ENCODE data around the gene NOM1. TPM values are rescaled to one million over a fixed set of nuclear protein-coding genes. Genes with fewer than 3 reads are reported as not detected.
A peak's percentile ranks its signal among the peaks of the same experiment; 100 is the strongest.

NOM1 gene
- total RNA-seq, 1 donor from 2014 or later, result 47.2 TPM

DNA sequence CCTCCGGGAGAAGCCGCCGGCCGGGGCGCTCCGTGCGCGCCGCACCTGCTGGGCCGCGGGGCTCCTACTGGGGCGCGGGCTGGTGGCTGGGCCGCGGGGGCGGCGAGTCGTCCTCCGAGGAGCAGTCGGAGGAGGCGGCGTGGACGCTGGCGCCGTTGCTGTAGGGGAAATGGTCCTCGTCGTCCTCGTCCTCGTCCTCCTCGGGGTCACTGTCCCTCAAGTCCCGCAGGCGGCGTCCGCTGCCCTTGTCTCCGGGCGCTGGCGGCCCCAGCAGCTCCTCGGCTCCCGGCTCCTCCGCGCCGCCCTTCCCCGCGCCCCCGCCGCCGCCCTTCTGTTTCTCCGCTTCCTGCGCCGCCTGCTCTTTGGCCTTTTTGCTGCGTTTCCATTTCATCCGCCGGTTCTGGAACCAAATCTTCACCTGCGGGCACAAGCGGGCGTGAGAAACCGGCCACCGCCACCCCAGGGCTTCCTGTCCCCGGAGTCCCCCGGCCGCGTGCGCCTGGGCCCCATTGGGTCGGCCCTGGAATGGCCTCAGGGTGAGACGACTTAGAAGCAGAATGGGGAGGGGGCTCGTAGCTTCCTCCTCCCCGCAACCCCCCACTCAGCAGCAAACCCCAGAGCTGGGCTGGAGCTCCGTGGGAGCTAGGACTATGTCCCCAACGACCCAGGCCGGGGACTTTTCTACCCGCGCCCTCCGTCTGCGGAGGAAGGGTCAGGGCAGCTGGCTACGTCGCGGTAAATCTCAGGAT, 56.1 kb downstream of the NOM1 start:
- Mint-ChIP-seq H3K27me3 (ENCODE audit: low read depth) (peaks cover 61% of the 10 kb centered on the region), H3K27ac (no peak overlapping the region), H3K4me3 (ENCODE audit: low read depth) (no peak overlapping the region), H3K4me1 (ENCODE audit: low read depth) (peaks cover 9% of the 10 kb centered on the region), H3K9me3 (no peaks in the 10 kb centered on the region), H3K36me3 (ENCODE audit: low read depth) (no peaks in the 10 kb centered on the region)
- intact Hi-C loops (cut with micrococcal nuclease), result loop anchor here (2.0 to 5.0 kb wide), 5 partner anchors 15 to 1551 kb away; no protein-coding TSS in a partner anchor
- DNase-seq (ENCODE audit: low spot score), result no peak

DNA sequence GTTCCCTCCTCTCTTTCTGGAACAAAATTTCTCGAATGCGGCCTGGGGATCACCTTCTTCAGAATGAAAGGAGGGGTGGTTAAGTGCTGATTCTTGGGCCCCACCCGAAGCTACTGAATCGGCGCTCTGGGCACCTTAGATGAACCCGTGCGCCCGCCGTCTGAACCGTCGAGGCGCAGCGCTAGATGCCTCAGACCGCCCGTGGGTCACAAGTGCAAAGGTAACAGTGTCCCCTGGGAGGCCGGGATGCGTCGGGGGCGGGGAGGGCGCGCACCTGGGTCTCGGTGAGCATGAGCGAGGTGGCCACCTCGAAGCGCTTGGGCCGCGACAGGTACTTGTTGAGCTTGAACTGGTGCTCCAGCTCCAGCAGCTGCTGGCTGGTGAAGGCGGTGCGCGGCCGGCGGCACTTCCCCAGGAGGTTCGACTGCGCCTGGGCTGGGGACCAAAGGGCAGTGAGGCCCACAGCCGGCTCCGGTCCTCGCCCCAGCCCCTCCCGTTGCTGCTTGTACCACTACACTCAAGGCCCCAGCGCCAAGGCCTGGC, 56.8 kb downstream of the NOM1 start:
- Mint-ChIP-seq H3K9me3 (no peaks in the 10 kb centered on the region), H3K4me1 (ENCODE audit: low read depth) (peaks cover 3% of the 10 kb centered on the region), H3K4me3 (ENCODE audit: low read depth) (no peak overlapping the region), H3K27ac (no peak overlapping the region), H3K36me3 (ENCODE audit: low read depth) (no peaks in the 10 kb centered on the region), H3K27me3 (ENCODE audit: low read depth) (peaks cover 57% of the 10 kb centered on the region)
- DNase-seq (ENCODE audit: low spot score), result no peak
- intact Hi-C loops (cut with micrococcal nuclease), result loop anchor here (5.0 kb wide), 1 partner anchor 681 kb away; no protein-coding TSS in a partner anchor

DNA sequence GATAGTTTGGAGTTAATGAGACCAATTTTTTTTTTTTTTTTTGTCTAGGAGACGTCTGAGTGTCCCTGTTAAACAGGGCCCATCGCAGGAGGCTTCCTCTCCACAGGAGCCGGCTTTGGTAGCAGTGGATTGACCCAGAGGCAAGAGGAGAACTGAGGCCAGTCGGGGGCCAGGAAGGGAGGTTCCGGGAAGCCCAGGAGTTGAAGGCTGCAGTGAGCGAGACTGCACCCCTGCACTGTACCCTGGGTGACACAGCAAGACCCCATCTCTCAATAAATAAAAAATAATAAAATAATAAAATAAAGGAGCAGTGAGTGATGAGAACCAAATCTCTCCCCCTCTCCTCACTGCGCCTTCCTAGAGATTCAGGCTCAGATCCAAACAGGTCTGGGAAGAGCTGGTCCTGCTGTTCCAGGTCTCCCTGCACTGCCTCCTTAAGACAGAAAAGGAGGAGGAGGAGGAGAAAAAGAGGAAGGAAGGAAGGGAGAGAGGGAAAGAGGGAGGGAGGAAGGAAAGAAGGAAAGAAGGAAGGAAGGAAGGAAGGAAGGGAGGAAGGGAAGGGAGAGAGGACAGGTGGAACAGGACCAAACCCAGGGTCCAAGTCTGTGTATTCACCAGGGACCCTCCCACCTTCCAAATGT, 57.4 kb downstream of the NOM1 start:
- Mint-ChIP-seq H3K27ac (no peak overlapping the region), H3K9me3 (no peaks in the 10 kb centered on the region), H3K36me3 (ENCODE audit: low read depth) (no peaks in the 10 kb centered on the region), H3K27me3 (ENCODE audit: low read depth) (peaks cover 57% of the 10 kb centered on the region), H3K4me3 (ENCODE audit: low read depth) (no peak overlapping the region), H3K4me1 (ENCODE audit: low read depth) (peaks cover 8% of the 10 kb centered on the region)
- intact Hi-C loops (cut with micrococcal nuclease), result loop anchor here (5.0 kb wide), 1 partner anchor 680 kb away; no protein-coding TSS in a partner anchor
- DNase-seq (ENCODE audit: low spot score), result no peak

DNA sequence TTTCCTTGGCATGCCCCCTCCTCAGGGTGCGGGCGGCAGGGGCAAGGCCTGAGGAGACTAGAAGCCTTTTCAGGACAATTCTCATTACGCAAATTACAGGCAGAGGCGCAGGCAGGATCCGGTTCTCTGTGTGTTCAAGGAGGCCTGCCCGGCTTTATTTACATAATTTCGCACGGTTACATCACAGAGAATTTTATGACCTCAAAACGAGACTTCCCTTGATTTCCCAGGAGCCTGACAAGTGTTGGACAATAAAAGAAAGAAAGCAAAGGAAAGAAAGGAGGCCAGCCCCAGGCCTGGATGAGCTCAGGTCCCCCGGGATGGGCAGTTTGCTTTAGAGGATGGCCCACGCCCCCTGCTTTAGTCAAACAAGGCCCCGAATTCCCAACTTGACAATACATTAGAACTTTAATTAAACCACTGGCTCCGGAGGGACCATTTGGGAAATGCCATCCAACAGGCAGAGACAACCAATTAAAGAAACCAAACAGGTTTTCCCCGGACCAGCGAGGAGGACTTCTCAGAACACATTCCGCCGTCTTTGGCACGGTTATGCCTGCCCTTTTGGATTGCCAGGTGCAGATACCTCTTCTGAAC, 58.1 kb downstream of the NOM1 start:
- intact Hi-C loops (cut with micrococcal nuclease), result loop anchor here (2.0 to 5.0 kb wide), 2 partner anchors 680 to 1203 kb away; no protein-coding TSS in a partner anchor
- DNase-seq (ENCODE audit: low spot score), result no peak
- Mint-ChIP-seq H3K27me3 (ENCODE audit: low read depth) (peaks cover 58% of the 10 kb centered on the region), H3K27ac (no peak overlapping the region), H3K4me3 (ENCODE audit: low read depth) (no peak overlapping the region), H3K36me3 (ENCODE audit: low read depth) (no peaks in the 10 kb centered on the region), H3K9me3 (no peaks in the 10 kb centered on the region), H3K4me1 (ENCODE audit: low read depth) (peaks cover 9% of the 10 kb centered on the region)

DNA sequence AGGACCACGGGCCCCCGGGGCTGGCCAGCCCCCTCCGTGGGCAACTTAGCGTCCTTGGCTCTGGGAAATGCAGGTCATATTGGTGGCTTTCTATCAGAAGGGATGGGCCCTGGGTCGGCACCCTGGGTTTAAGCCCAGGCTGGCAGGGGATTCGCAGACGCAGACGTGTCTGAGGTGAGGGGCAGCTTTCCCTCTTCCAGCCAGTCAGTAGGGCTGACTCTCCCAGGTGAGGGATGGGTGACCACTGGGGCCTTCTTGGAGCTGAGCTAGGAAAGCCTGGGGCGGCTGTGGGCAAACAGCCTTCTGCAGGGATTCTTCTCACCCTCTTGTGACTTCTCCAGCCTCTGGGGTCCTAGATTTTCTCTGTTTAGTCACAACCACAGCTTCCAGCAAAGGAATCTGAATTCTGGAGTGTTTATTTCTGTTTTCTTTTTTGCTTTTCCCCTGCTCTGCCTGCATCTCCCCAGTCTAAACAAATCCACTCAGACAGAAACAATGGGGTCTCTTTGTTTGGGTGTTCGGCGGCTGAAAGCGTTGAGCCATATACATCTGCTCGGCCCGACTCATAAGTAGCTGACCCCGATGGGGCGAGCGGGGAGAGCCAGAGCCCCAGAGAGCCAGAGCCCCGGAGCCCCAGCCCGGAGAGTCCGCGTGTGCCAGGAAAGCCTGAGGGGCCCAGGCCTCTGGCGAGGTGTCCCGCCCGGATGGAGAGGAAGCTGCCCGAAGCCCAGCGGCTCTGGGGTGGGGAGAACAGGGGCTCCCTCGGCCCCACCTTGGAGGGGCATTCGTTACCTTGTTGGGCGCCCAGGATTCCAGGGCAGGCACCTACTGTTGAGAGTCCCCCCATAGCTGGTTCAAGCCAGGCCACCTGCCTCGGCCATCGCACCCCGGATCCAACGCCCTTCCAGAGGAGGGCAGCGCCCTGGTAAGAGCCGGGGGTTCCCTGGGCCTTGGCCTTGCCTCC, 59.0 kb downstream of the NOM1 start:
- no peak overlapping the region for H3K4me3 Mint-ChIP-seq (ENCODE audit: low read depth)
- no peaks in the 10 kb centered on the region for H3K9me3 Mint-ChIP-seq
- peaks cover 67% of the 10 kb centered on the region for H3K27me3 Mint-ChIP-seq (ENCODE audit: low read depth)
- DNase-seq (ENCODE audit: low spot score), result no peak
- intact Hi-C loops (cut with micrococcal nuclease), result loop anchor here (2.0 to 5.0 kb wide), 2 partner anchors 679 to 1204 kb away; no protein-coding TSS in a partner anchor
- H3K27ac Mint-ChIP-seq, result no peak overlapping the region
- H3K36me3 Mint-ChIP-seq (ENCODE audit: low read depth), result no peaks in the 10 kb centered on the region
- peaks cover 9% of the 10 kb centered on the region for H3K4me1 Mint-ChIP-seq (ENCODE audit: low read depth)

DNA sequence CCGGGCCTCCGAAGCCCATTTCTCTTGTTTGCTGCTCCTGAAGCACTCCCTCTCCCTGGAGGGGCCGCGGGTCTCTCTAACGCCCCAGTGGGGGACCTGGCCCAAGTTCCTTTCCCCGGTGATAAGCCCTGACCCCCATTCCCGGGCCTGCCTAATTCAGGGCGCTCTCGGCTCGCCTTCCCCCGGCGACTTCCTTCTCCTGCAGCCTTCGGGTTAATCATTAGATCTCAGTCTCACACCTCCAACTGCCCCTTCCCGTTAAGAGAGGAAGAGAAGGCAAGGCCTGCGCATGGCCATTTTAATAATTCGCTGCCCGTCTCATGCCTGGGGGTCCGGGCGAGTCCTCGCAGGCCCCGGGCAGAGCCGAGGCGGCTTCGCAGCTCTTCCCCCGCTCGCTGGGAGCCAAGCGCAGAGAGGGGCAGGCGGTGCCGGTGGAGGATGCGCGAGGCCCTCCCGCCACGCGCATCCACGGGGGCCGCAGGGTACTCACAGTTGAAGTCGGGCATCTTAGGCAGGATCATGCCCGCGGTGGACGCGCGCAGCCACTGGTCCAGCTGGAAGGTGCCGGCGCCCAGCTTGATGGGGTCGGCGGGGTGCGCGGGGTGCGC, 59.8 kb downstream of the NOM1 start:
- Mint-ChIP-seq H3K36me3 (ENCODE audit: low read depth) (no peaks in the 10 kb centered on the region), H3K27me3 (ENCODE audit: low read depth) (peaks cover 67% of the 10 kb centered on the region), H3K27ac (no peak overlapping the region), H3K4me3 (ENCODE audit: low read depth) (peak overlapping the region; percentile 39), H3K4me1 (ENCODE audit: low read depth) (peaks cover 9% of the 10 kb centered on the region), H3K9me3 (no peaks in the 10 kb centered on the region)
- no peak for DNase-seq (ENCODE audit: low spot score)
- intact Hi-C loops (cut with micrococcal nuclease), result loop anchor here (2.0 to 5.0 kb wide), 2 partner anchors 678 to 1204 kb away; no protein-coding TSS in a partner anchor

- Mint-ChIP-seq H3K4me3 (ENCODE audit: low read depth) (peak overlapping the region; percentile 39), H3K36me3 (ENCODE audit: low read depth) (no peaks in the 10 kb centered on the region), H3K27me3 (ENCODE audit: low read depth) (peaks cover 67% of the 10 kb centered on the region), H3K27ac (no peak overlapping the region), H3K4me1 (ENCODE audit: low read depth) (peaks cover 7% of the 10 kb centered on the region), H3K9me3 (no peaks in the 10 kb centered on the region)
- intact Hi-C loops (cut with micrococcal nuclease), result loop anchor here (2.0 to 5.0 kb wide), 3 partner anchors 677 to 1478 kb away; no protein-coding TSS in a partner anchor
- no peak for DNase-seq (ENCODE audit: low spot score)
Observed at GRCh38 chr7:157009778-157010587, 60.5 kb downstream of the NOM1 start.

DNA sequence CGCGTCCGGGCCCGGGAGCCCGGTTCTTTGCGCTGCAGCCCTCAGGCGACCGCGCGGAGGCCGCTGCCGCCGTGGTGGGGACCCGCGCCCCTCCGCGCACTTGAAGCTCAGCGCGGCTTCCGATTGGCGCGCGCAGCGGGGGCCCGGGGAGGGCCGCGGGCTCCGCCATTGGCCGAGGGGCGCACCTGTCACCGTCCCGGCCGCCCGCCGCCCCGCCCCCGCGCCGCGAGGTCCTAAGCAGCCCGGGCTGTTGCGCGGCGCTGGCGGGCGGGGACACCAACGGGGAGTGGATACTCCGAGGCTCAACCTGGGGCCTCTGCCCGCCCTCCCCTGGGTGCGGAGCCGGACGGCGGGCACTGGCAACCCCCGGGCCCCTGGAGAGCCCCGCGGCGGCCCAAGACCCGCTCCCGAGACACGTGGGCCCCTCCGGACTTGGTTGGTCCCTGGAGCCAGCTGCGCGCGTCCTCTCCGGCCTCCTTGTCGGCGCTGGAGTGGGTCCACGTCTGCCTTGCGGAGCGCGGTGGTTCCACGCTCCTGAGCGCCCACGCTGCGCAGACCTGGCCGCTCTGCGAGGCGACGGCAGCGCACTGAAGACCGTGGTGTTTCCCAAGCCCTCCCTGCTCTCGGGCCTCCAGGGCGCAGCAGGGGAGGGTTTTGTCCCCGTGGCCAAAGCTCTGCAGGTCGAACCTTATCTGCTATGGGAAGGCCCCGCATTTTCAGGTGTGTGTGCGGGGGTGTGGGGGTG, 61.2 kb downstream of the NOM1 start, which contains the start of gene MNX1:
Gene MNX1 (minus strand): TSS at position 76 of the 745 bp plus-strand sequence. CDS start 313 bp downstream, outside the sequence.
- Mint-ChIP-seq H3K4me3 (ENCODE audit: low read depth) (peak within 1 kb of the TSS; percentile 39), H3K27ac (no peak within 1 kb of the TSS), H3K36me3 (ENCODE audit: low read depth) (no peaks in the 10 kb centered on the region), H3K4me1 (ENCODE audit: low read depth) (peaks cover 6% of the 10 kb centered on the region), H3K27me3 (ENCODE audit: low read depth) (peaks cover 72% of the 10 kb centered on the region), H3K9me3 (no peaks in the 10 kb centered on the region)
- intact Hi-C loops (cut with micrococcal nuclease), result loop anchor here (5.0 kb wide), 1 partner anchor 1478 kb away; no protein-coding TSS in a partner anchor
- DNase-seq (ENCODE audit: low spot score), result peak; percentile 43

DNA sequence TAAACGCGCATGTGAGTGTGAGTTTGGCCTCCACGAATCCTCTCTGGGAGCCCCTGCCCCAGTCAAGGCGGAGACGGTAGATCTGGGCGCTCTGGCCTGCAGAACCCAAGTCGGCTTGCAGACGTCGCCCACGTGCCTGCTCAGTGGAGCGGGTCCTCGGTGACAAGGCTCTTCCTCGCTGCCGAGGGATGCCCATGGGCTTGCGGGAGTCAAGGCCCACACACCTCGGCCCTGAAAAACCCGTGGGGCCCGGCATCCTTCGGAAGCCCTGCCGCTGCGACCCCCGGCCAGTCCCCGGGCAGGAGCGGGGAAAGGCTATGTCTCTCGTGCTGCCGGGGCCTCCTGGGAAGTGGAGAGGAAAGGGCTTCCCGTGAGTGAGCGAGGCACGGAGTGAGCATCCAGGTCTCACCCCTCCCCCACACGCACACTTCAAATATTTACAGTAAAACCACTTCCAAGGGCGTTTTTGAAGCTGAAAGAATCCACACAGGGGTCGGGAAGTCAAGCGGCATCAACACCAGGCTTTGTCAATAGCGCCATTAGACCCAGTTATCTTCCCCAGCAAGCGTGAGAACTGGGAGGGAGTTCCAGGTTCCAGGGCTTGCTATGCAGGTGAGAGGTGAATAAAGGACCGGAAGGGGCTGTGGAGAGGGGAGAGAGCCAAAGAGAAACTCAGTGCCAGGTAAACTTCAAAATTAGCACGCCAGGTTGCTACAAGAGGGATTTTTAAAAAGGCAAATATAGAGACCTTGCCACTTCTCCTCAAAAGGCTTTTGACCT, 62.0 kb downstream of the NOM1 start:
- peaks cover 13% of the 10 kb centered on the region for H3K4me1 Mint-ChIP-seq (ENCODE audit: low read depth)
- H3K9me3 Mint-ChIP-seq, result no peaks in the 10 kb centered on the region
- DNase-seq (ENCODE audit: low spot score), result no peak
- peak overlapping the region; percentile 37 for H3K4me3 Mint-ChIP-seq (ENCODE audit: low read depth)
- no peak overlapping the region for H3K27ac Mint-ChIP-seq
- intact Hi-C loops (cut with micrococcal nuclease), result loop anchor here (5.0 kb wide), 1 partner anchor 1479 kb away; no protein-coding TSS in a partner anchor
- H3K27me3 Mint-ChIP-seq (ENCODE audit: low read depth), result peaks cover 77% of the 10 kb centered on the region
- no peaks in the 10 kb centered on the region for H3K36me3 Mint-ChIP-seq (ENCODE audit: low read depth)

- no peak for DNase-seq (ENCODE audit: low spot score)
- peaks cover 16% of the 10 kb centered on the region for H3K4me1 Mint-ChIP-seq (ENCODE audit: low read depth)
- H3K4me3 Mint-ChIP-seq (ENCODE audit: low read depth), result no peak overlapping the region
- no peak overlapping the region for H3K27ac Mint-ChIP-seq
- no peaks in the 10 kb centered on the region for H3K9me3 Mint-ChIP-seq
- H3K27me3 Mint-ChIP-seq (ENCODE audit: low read depth), result peaks cover 81% of the 10 kb centered on the region
- no peaks in the 10 kb centered on the region for H3K36me3 Mint-ChIP-seq (ENCODE audit: low read depth)
- intact Hi-C loops (cut with micrococcal nuclease), result loop anchor here (5.0 kb wide), 1 partner anchor 1480 kb away; no protein-coding TSS in a partner anchor
Observed at GRCh38 chr7:157012113-157012547, 62.6 kb downstream of the NOM1 start.
